CD4-positive, CD25-positive, alpha-beta regulatory T cell (primary cell): Measurements from ENCODE around the gene ASCL2. TPM values are rescaled to one million over a fixed set of nuclear protein-coding genes. Genes with fewer than 3 reads are reported as not detected.

Source experiments
- ATAC-seq, 2 donors: fragments of 150-1000 bp; cut with Tn5 transposase; one replicate each; pipeline ENCODE4 v1.10.0; 2021; ENCODE audit warnings: low read depth in 2 of 2, moderate number of reproducible peaks in 2 of 2, moderate library complexity in 1 of 2
- DNase-seq, 3 donors: peaks; one replicate each; pipeline versions ENCODE4 v3.0.0 to v3.0.0-alpha.2; 2012 to 2022; ENCODE audit warnings: mixed read lengths in 1 of 3
- H3K27ac ChIP-seq: one replicate; pipeline ENCODE4 v1.7.0; 2013; ENCODE audit warnings: mild to moderate bottlenecking, low read length; ENCODE audit not compliant: insufficient read depth, poor library complexity, severe bottlenecking
- H3K27me3 ChIP-seq: one replicate; pipeline ENCODE4 v1.7.0; 2013; ENCODE audit warnings: low read length; ENCODE audit not compliant: control insufficient read depth, insufficient read depth
- H3K36me3 ChIP-seq: one replicate; pipeline ENCODE4 v1.7.0; 2013; ENCODE audit warnings: mild to moderate bottlenecking, low read length, moderate library complexity; ENCODE audit not compliant: control insufficient read depth, insufficient read depth
- H3K4me1 ChIP-seq: 2 replicates; pipeline ENCODE4 v1.7.0; 2013; ENCODE audit warnings: mild to moderate bottlenecking, low read length; ENCODE audit not compliant: insufficient read depth, control insufficient read depth, poor library complexity, severe bottlenecking
- H3K4me3 ChIP-seq: one replicate; pipeline ENCODE4 v1.7.0; 2013; ENCODE audit warnings: low read depth, mild to moderate bottlenecking, low read length, moderate library complexity
- H3K9me3 ChIP-seq, 2 experiments: 1 replicate in 1 of 2; 2 replicates in 1 of 2; pipeline ENCODE4 v1.7.0; 2013; ENCODE audit warnings: low read length in 2 of 2, mild to moderate bottlenecking in 1 of 2, moderate library complexity in 1 of 2; ENCODE audit not compliant: control insufficient read depth in 2 of 2
- H3K27ac Mint-ChIP-seq, 3 donors: one replicate each; pipeline ENCODE4 v1.8.0; 2020 to 2022; ENCODE audit warnings: mild to moderate bottlenecking in 3 of 3, mixed read lengths in 3 of 3, moderate library complexity in 2 of 3
- H3K27me3 Mint-ChIP-seq: one replicate; pipeline ENCODE4 v1.8.0; 2022; ENCODE audit warnings: mild to moderate bottlenecking, mixed read lengths
- H3K36me3 Mint-ChIP-seq: one replicate; pipeline ENCODE4 v1.8.0; 2020; ENCODE audit warnings: mixed read lengths
- H3K4me1 Mint-ChIP-seq, 4 donors: one replicate each; pipeline ENCODE4 v1.8.0; 2020 to 2022; ENCODE audit warnings: mixed read lengths in 4 of 4, mild to moderate bottlenecking in 1 of 4
- H3K4me3 Mint-ChIP-seq, 4 donors: one replicate each; pipeline ENCODE4 v1.8.0; 2020 to 2022; ENCODE audit warnings: mild to moderate bottlenecking in 4 of 4, mixed read lengths in 4 of 4, moderate library complexity in 3 of 4
- H3K9me3 Mint-ChIP-seq, 7 donors: one replicate each; pipeline ENCODE4 v1.8.0; 2020 to 2022; ENCODE audit warnings: mixed read lengths in 7 of 7, mild to moderate bottlenecking in 3 of 7, moderate library complexity in 2 of 7
- polyA plus RNA-seq, 4 donors: library from polyadenylated mRNA; unstranded; fragments of 300-500 nt; fragmentation: Illumina TruSeq; gene quantifications; one replicate each; pipeline ENCODE4 v1.2.3, GENCODE V29; 2021
- total RNA-seq: library from RNA; stranded (reverse); gene quantifications from one replicate; pipeline ENCODE4 v1.2.3, GENCODE V29; 2022

Gene ASCL2
- total and polyA plus RNA-seq, 5 donors from 2014 or later: 0.13 to 0.47 (median 0.20) TPM

GRCh38 chr11:2310786-2311352 is 40.5 kb upstream of the ASCL2 start:
- H3K4me3 ChIP-seq: no peak overlapping the region
- no peak overlapping the region for H3K4me3 Mint-ChIP-seq
- H3K27me3 Mint-ChIP-seq: no peaks in the 10 kb centered on the region
- DNase-seq: no peak
- H3K9me3 ChIP-seq: no peaks in the 10 kb centered on the region
- no peak overlapping the region for H3K27ac ChIP-seq
- H3K27me3 ChIP-seq: no peaks in the 10 kb centered on the region
- H3K9me3 Mint-ChIP-seq: no peaks in the 10 kb centered on the region
- no peaks in the 10 kb centered on the region for H3K36me3 ChIP-seq
- H3K4me1 ChIP-seq: peaks cover 19% of the 10 kb centered on the region
- H3K27ac Mint-ChIP-seq: peak overlapping the region in 1 of 3 donors; percentile 63
- no peak for ATAC-seq
- peaks cover 0 to 20% (median 9%) of the 10 kb centered on the region in 4 donors for H3K4me1 Mint-ChIP-seq
- H3K36me3 Mint-ChIP-seq: no peaks in the 10 kb centered on the region

- H3K36me3 Mint-ChIP-seq: no peaks in the 10 kb centered on the region
- Histone ChIP-seq H3K27ac (no peak overlapping the region), H3K27me3 (no peaks in the 10 kb centered on the region), H3K4me3 (no peak overlapping the region), H3K4me1 (peaks cover 25% of the 10 kb centered on the region), H3K36me3 (no peaks in the 10 kb centered on the region), H3K9me3 (no peaks in the 10 kb centered on the region)
- H3K4me3 Mint-ChIP-seq: no peak overlapping the region
- H3K27me3 Mint-ChIP-seq: no peaks in the 10 kb centered on the region
- H3K9me3 Mint-ChIP-seq: no peaks in the 10 kb centered on the region
- DNase-seq: no peak
- no peak for ATAC-seq
- peak overlapping the region in 1 of 3 donors; percentile 63 for H3K27ac Mint-ChIP-seq
- peaks cover 0 to 26% (median 14%) of the 10 kb centered on the region in 4 donors for H3K4me1 Mint-ChIP-seq
Measured at GRCh38 chr11:2310073-2310785, 39.8 kb upstream of the ASCL2 start.

- no peaks in the 10 kb centered on the region for H3K9me3 ChIP-seq
- no peak overlapping the region for H3K4me3 Mint-ChIP-seq
- H3K36me3 Mint-ChIP-seq: no peaks in the 10 kb centered on the region
- peaks cover 33% of the 10 kb centered on the region for H3K4me1 ChIP-seq
- H3K36me3 ChIP-seq: no peaks in the 10 kb centered on the region
- no peak overlapping the region for H3K27ac Mint-ChIP-seq
- no peak for ATAC-seq
- no peaks in the 10 kb centered on the region for H3K9me3 Mint-ChIP-seq
- no peak overlapping the region for H3K4me3 ChIP-seq
- H3K27me3 Mint-ChIP-seq: no peaks in the 10 kb centered on the region
- no peaks in the 10 kb centered on the region for H3K27me3 ChIP-seq
- no peak overlapping the region for H3K27ac ChIP-seq
- H3K4me1 Mint-ChIP-seq: peaks cover 0 to 33% (median 17%) of the 10 kb centered on the region in 4 donors
- DNase-seq: no peak
Measured at GRCh38 chr11:2309251-2310072, 39.1 kb upstream of the ASCL2 start.

- no peaks in the 10 kb centered on the region for H3K9me3 ChIP-seq
- Mint-ChIP-seq H3K27me3 (no peaks in the 10 kb centered on the region), H3K4me1 (peaks cover 0 to 41% (median 17%) of the 10 kb centered on the region in 4 donors), H3K4me3 (peak overlapping the region in 1 of 4 donors; percentile 13), H3K36me3 (no peaks in the 10 kb centered on the region), H3K27ac (no peak overlapping the region), H3K9me3 (no peaks in the 10 kb centered on the region)
- H3K36me3 ChIP-seq: no peaks in the 10 kb centered on the region
- DNase-seq: no peak
- no peak overlapping the region for H3K27ac ChIP-seq
- no peak for ATAC-seq
- no peaks in the 10 kb centered on the region for H3K27me3 ChIP-seq
- H3K4me1 ChIP-seq: peaks cover 41% of the 10 kb centered on the region
- no peak overlapping the region for H3K4me3 ChIP-seq
Measured at GRCh38 chr11:2308713-2309112, 38.3 kb upstream of the ASCL2 start.

- Histone ChIP-seq H3K9me3 (no peaks in the 10 kb centered on the region), H3K4me3 (no peak overlapping the region), H3K27me3 (no peaks in the 10 kb centered on the region), H3K36me3 (no peaks in the 10 kb centered on the region), H3K27ac (no peak overlapping the region), H3K4me1 (peaks cover 51% of the 10 kb centered on the region)
- no peak for DNase-seq
- Mint-ChIP-seq H3K4me3 (peak overlapping the region in 3 of 4 donors; percentile 35 to 69 (median 41)), H3K27me3 (no peaks in the 10 kb centered on the region), H3K4me1 (peaks cover 0 to 49% (median 17%) of the 10 kb centered on the region in 4 donors), H3K27ac (peak overlapping the region; percentile 32 to 86 (median 48)), H3K36me3 (no peaks in the 10 kb centered on the region), H3K9me3 (no peaks in the 10 kb centered on the region)
- no peak for ATAC-seq
Measured at GRCh38 chr11:2307501-2308331, 37.3 kb upstream of the ASCL2 start.

- Histone ChIP-seq H3K4me3 (no peak overlapping the region), H3K36me3 (no peaks in the 10 kb centered on the region), H3K4me1 (peaks cover 58% of the 10 kb centered on the region), H3K27ac (peak overlapping the region; percentile 80), H3K9me3 (no peaks in the 10 kb centered on the region), H3K27me3 (no peaks in the 10 kb centered on the region)
- Mint-ChIP-seq H3K27me3 (no peaks in the 10 kb centered on the region), H3K27ac (peak overlapping the region in 1 of 3 donors; percentile 93), H3K9me3 (no peaks in the 10 kb centered on the region), H3K4me3 (peak overlapping the region in 1 of 4 donors; percentile 22), H3K36me3 (no peaks in the 10 kb centered on the region), H3K4me1 (peaks cover 0 to 51% (median 19%) of the 10 kb centered on the region in 4 donors)
- ATAC-seq (no peak), DNase-seq (no peak)
Measured at GRCh38 chr11:2306877-2307500, 36.6 kb upstream of the ASCL2 start.

GRCh38 chr11:2306452-2306823 is 36.0 kb upstream of the ASCL2 start:
- DNase-seq: no peak
- H3K27me3 ChIP-seq: no peaks in the 10 kb centered on the region
- ATAC-seq: no peak
- H3K4me3 Mint-ChIP-seq: peak overlapping the region; percentile 71 to 98 (median 94)
- H3K4me1 ChIP-seq: peaks cover 63% of the 10 kb centered on the region
- no peaks in the 10 kb centered on the region for H3K36me3 Mint-ChIP-seq
- peak overlapping the region; percentile 80 for H3K27ac ChIP-seq
- H3K9me3 ChIP-seq: no peaks in the 10 kb centered on the region
- peaks cover 0 to 56% (median 21%) of the 10 kb centered on the region in 4 donors for H3K4me1 Mint-ChIP-seq
- H3K36me3 ChIP-seq: no peaks in the 10 kb centered on the region
- peak overlapping the region; percentile 93 to 97 (median 95) for H3K27ac Mint-ChIP-seq
- H3K4me3 ChIP-seq: peak overlapping the region; percentile 18
- no peaks in the 10 kb centered on the region for H3K9me3 Mint-ChIP-seq
- H3K27me3 Mint-ChIP-seq: no peaks in the 10 kb centered on the region
